Nephron (organoid): Measurements from ENCODE around the gene ANKRD33B.

Source experiments
- H3K27ac Mint-ChIP-seq, 3 experiments: 2 replicates each; pipeline ENCODE4 v1.8.0; 2020; ENCODE audit warnings: mixed read lengths in 3 of 3, mild to moderate bottlenecking in 2 of 3, moderate library complexity in 1 of 3
- H3K27me3 Mint-ChIP-seq: 2 replicates; pipeline ENCODE4 v1.8.0; 2021; ENCODE audit warnings: low read depth, mild to moderate bottlenecking, moderate library complexity, mixed read lengths
- H3K36me3 Mint-ChIP-seq: 2 replicates; pipeline ENCODE4 v1.8.0; 2020; ENCODE audit warnings: low read depth, mixed read lengths
- H3K4me1 Mint-ChIP-seq: 2 replicates; pipeline ENCODE4 v1.8.0; 2020; ENCODE audit warnings: mixed read lengths
- H3K4me3 Mint-ChIP-seq, 3 experiments: 2 replicates each; pipeline ENCODE4 v1.8.0; 2020; ENCODE audit warnings: mild to moderate bottlenecking in 3 of 3, mixed read lengths in 3 of 3, moderate library complexity in 2 of 3
- H3K9me3 Mint-ChIP-seq: 2 replicates; pipeline ENCODE4 v1.8.0; 2020; ENCODE audit warnings: mixed read lengths
- TF ChIP-seq, protein P1 (sequence below), 3 experiments: fragments of 200-600 bp; sonication (generic); IDR thresholded peaks; one replicate each; pipeline ENCODE4 v1.5.0; 2021; ENCODE audit warnings: antibody characterized with exemption in 3 of 3; ENCODE audit not compliant: unreplicated experiment in 3 of 3

ANKRD33B gene

DNA sequence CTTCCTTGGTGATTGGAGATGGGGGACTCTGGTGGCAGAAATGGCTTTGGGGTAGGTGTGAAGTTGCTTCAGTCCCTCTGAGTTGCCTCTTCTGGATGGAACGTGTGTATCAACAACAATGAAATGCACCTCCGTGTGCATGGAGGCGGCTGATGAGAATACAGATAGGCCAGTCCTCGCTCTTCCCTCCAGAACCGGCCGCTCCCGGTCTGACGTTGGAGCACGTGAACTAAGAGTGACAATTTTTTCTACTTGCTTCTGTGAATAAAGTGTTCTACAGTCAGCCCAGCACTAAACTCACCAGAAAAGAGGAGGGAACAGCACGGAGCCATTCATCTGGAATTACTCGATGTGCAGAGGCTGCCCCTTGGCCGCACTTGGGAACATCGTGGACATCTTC, 90.7 kb downstream of the ANKRD33B start:
- Mint-ChIP-seq H3K36me3 (no peaks in the 10 kb centered on the region), H3K9me3 (no peaks in the 10 kb centered on the region), H3K4me3 (no peak overlapping the region), H3K27ac (peak overlapping the region in 2 of 3 experiments; percentile 13 to 16), H3K4me1 (peaks cover 31% of the 10 kb centered on the region), H3K27me3 (peaks cover 14% of the 10 kb centered on the region)
- TF ChIP-seq, protein P1, sequence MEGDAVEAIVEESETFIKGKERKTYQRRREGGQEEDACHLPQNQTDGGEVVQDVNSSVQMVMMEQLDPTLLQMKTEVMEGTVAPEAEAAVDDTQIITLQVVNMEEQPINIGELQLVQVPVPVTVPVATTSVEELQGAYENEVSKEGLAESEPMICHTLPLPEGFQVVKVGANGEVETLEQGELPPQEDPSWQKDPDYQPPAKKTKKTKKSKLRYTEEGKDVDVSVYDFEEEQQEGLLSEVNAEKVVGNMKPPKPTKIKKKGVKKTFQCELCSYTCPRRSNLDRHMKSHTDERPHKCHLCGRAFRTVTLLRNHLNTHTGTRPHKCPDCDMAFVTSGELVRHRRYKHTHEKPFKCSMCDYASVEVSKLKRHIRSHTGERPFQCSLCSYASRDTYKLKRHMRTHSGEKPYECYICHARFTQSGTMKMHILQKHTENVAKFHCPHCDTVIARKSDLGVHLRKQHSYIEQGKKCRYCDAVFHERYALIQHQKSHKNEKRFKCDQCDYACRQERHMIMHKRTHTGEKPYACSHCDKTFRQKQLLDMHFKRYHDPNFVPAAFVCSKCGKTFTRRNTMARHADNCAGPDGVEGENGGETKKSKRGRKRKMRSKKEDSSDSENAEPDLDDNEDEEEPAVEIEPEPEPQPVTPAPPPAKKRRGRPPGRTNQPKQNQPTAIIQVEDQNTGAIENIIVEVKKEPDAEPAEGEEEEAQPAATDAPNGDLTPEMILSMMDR (IDR thresholded peaks at IDR 0.05; ENCODE audit: unreplicated experiment in 3 of 3), result no peak

DNA sequence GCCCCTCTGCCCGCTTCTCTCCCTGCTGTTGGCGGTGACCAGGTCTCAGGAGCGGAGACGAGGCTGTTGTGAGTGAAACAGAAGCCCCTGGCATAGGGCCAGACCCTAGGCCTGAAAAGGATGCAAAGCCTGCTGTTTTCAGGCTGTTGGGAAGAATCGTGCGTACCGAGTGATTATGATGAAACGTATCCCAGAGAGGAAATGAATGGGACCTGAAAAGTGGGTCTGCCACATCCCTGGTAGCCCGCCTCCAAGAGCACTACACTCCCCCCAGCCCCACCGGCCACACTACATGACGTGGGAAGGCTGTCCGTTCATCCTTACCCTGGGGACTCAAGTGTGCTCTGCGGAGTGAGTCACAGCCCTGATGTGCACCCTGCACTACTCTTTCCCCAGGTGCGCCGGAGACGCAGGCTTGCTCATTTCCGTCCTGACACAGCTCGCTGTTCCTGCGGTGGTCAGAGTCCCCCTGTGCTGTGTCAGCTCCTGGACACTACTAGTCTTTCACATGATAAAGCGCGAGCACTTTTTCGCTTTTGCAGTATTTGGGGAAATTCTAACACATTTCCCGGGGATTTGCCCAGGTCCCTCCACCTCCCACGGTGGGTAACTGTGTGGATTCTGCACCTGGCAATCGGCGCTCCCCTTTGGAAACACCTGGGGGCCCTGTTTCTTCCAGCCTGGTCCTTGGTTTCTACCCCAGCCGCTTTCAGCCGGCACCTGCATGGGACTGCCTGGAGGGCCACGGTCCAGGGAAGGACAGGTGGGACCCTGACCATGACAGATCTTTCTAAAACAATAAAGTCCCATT, 91.5 kb downstream of the ANKRD33B start:
- Mint-ChIP-seq H3K4me1 (peaks cover 31% of the 10 kb centered on the region), H3K27ac (peak overlapping the region in 1 of 3 experiments; percentile 13), H3K4me3 (no peak overlapping the region), H3K9me3 (no peaks in the 10 kb centered on the region), H3K36me3 (no peaks in the 10 kb centered on the region), H3K27me3 (peaks cover 14% of the 10 kb centered on the region)
- TF ChIP-seq, protein P1 (IDR thresholded peaks at IDR 0.05; ENCODE audit: unreplicated experiment in 3 of 3), result no peak

DNA sequence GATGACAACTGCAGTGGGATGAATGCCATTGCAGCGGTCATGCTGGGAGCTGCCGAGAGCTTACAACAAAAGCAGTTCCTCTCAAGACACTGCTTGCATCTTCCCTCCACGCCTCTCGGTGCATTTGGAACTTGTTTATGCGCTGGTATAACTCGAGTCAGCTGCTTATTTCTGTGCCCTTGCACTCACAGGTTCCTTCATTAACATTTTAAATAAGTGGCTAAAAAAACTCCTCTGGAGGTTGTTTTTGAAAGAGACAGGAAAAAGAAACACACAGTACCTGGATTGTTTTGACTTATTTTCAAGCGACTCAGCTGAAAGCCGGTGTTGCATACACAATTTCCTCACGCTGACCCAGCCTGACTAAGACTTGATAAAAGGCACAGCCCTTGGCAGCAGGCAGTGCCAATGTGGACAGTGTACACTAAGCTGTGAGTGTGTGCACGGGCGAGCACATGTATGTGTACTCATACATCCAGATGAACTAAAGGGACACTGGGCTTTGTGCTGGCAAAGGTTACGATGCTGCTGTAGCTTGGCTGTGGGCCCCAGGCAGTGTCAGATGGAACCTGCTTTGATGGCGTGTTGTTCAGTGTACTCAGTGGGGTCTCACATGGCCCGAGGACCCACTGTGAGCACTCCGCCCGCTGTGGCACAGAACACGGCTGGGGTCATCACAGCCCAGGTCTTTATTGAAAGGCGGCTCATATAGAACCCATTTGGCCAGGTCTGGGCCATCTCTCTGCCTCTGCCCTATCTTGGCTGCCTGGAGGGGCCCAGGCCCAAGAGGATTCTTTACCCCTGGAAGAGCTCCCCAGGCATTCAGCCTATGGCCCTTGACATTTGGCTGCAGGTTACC, 92.3 kb downstream of the ANKRD33B start:
- H3K4me3 Mint-ChIP-seq, result no peak overlapping the region
- peaks cover 14% of the 10 kb centered on the region for H3K27me3 Mint-ChIP-seq
- TF ChIP-seq, protein P1 (IDR thresholded peaks at IDR 0.05; ENCODE audit: unreplicated experiment in 3 of 3), result no peak
- no peak overlapping the region for H3K27ac Mint-ChIP-seq
- H3K36me3 Mint-ChIP-seq, result no peaks in the 10 kb centered on the region
- peaks cover 31% of the 10 kb centered on the region for H3K4me1 Mint-ChIP-seq
- H3K9me3 Mint-ChIP-seq, result no peaks in the 10 kb centered on the region

GRCh38 chr5:10658265-10658664, 94.4 kb downstream of the ANKRD33B start:
- H3K4me1 Mint-ChIP-seq, result peaks cover 28% of the 10 kb centered on the region
- H3K27ac Mint-ChIP-seq, result no peak overlapping the region
- H3K4me3 Mint-ChIP-seq, result no peak overlapping the region
- H3K27me3 Mint-ChIP-seq, result peaks cover 21% of the 10 kb centered on the region
- no peaks in the 10 kb centered on the region for H3K9me3 Mint-ChIP-seq
- no peaks in the 10 kb centered on the region for H3K36me3 Mint-ChIP-seq
- TF ChIP-seq, protein P1 (IDR thresholded peaks at IDR 0.05; ENCODE audit: unreplicated experiment in 3 of 3), result no peak

DNA sequence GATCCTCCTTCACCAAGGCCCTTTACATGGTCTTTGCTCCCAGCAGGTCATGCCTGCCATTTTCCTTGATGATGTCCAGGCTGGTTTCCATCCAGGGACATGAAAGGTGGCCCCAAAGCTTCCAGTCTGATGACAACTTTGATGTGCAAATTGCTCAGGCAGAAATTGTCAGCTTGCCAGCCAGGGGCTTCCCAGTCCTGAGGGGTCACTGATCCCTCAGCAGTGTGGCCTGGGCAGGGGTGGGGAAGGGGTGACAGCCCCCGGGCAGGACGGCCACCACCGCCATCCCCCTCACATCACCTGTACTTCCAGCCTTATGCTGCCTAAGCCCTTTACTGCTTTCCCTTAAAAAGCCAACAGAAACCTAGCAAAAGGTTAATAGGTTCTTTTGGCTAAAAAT, 96.3 kb downstream of the ANKRD33B start:
- TF ChIP-seq, protein P1 (IDR thresholded peaks at IDR 0.05; ENCODE audit: unreplicated experiment in 3 of 3), result no peak
- Mint-ChIP-seq H3K27ac (no peak overlapping the region), H3K4me1 (peaks cover 27% of the 10 kb centered on the region), H3K9me3 (no peaks in the 10 kb centered on the region), H3K4me3 (no peak overlapping the region), H3K36me3 (no peaks in the 10 kb centered on the region), H3K27me3 (peaks cover 20% of the 10 kb centered on the region)
